ENCODE data around the gene METRN.

METRN gene

DNA sequence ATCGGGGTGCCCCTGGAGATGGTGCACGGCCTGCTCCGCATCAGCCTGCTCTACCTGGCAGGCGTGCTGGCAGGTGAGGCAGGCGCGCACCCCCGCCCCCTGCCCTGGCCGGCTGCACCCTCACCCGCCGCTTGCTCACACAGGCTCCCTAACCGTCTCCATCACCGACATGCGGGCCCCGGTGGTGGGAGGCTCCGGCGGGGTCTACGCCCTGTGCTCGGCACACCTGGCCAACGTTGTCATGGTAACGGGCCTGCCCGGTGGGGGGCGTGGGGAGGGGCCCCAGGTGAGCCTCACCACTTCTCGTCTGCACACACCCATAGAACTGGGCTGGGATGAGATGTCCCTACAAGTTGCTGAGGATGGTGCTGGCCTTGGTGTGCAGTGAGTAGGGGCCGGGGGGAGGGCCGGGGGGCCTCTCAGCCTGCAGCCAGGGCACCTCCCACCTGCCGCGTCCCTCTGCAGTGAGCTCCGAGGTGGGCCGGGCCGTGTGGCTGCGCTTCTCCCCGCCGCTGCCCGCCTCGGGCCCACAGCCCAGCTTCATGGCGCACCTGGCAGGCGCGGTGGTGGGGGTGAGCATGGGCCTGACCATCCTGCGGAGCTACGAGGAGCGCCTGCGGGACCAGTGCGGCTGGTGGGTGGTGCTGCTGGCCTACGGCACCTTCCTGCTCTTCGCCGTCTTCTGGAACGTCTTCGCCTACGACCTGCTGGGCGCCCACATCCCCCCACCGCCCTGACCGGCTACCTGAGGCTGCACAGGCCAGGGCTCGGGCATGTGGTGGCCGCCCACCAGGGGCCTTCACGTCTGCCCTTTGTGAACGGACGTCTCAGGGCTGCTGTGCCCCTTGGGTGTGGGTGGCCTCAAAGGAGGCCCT lies 37.4 kb upstream of the METRN start:
- no peak for DNase-seq (ENCODE audit: low spot score)

- no peak for DNase-seq (ENCODE audit: low spot score)
Measured at GRCh38 chr16:678209-678857, 36.6 kb upstream of the METRN start.

DNA sequence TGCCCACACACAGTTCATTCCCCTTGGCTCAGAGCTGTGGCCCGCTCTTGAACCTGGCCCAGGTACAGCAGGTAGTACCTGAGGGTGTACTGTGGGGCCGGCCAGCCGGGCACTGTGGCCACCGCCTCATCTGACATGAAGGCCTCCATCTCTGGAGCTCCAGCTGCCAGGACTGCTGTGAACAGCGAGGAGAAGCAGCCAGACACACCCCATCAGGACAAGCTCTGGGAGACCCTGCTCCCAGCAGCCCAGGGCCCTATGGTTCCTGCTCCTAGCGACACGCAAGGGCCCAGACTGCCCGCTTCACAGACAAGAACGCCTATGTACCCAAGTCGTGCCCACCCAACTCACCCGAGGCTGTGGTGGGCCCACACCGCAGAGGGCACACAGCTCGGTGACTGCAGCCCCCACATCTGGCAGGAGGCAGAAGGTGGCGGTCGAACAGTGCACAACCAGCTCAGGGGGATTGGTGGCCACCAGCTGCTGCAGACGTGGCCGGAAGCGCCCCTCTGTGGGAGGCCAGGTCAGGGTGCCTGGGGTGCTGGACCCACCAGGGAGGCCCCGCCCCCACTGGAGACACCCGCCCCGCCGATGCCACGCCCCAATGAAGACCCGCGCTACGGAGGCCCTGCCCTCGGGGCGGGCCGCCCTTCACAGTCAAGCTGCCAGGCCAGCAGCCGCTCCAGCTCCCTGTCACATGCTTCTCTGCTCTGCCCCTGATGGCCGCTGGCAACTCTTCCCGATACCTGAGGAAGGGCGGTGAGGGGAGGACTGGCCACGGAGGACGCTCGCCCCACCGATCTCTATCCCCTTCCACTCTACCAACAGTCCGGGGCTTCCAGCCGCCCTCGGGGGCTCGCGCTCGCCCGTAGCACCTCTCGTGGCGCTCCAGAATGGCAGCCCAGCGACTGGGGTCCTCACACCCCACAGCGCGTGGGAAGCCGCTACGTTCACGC lies 35.8 kb upstream of the METRN start:
- DNase-seq (ENCODE audit: low spot score): no peak

DNA sequence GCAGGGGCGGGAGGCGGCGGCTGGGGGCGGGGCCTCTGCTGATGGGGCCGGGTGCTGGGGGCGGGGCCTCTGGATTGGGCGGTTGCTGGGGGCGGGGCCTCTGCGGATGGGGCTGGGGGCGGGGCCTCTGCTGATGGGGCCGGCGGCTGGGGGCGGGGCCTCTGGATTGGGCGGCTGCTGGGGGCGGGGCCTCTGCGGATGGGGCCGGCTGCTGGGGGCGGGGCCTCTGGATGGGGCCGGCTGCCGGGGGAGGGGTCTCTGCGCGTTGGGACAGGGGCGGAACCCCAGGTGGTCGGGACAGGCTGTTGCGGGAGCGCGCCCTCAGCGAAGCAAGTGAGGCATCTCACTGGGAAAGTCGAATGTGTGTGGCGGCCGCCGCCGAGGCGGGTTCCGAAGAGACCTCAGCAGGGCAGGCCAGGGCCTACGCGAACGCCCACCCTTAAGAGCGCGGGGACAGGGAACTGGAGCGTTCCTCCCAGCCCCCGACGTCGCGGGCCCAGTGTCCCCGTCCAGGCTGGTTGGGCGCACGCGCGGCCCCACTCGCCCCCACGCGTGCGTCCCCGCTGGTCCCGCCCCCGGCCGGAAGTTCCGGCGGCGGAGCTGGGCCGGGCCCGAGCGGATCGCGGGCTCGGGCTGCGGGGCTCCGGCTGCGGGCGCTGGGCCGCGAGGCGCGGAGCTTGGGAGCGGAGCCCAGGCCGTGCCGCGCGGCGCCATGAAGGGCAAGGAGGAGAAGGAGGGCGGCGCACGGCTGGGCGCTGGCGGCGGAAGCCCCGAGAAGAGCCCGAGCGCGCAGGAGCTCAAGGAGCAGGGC lies 34.9 kb upstream of the METRN start, which contains the start of gene STUB1:
Gene STUB1 (plus strand): TSS at position 597 of the 811 bp plus-strand sequence. CDS start 116 bp downstream, at position 713.
- DNase-seq (ENCODE audit: low spot score): peak; percentile 96

DNA sequence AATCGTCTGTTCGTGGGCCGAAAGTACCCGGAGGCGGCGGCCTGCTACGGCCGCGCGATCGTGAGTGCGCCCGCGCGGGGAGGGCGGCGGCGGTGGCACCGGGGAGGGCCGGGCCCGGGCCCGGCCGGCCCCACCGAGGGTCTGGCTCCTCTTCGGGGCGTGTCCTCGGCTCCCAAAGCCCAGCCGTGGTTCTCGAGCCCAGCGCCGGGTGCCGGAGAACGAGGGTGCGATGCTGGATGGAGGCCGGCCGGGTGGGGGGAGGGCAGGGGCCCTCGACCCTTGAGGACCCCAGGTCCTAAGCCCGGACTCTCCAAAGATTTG lies 34.3 kb upstream of the METRN start:
- no peak for DNase-seq (ENCODE audit: low spot score)

- DNase-seq (ENCODE audit: low spot score): no peak
Measured at GRCh38 chr16:680967-681745, 33.8 kb upstream of the METRN start.

GRCh38 chr16:681746-682427 lies 33.0 kb upstream of the METRN start:
- no peak for DNase-seq (ENCODE audit: low spot score)

DNA sequence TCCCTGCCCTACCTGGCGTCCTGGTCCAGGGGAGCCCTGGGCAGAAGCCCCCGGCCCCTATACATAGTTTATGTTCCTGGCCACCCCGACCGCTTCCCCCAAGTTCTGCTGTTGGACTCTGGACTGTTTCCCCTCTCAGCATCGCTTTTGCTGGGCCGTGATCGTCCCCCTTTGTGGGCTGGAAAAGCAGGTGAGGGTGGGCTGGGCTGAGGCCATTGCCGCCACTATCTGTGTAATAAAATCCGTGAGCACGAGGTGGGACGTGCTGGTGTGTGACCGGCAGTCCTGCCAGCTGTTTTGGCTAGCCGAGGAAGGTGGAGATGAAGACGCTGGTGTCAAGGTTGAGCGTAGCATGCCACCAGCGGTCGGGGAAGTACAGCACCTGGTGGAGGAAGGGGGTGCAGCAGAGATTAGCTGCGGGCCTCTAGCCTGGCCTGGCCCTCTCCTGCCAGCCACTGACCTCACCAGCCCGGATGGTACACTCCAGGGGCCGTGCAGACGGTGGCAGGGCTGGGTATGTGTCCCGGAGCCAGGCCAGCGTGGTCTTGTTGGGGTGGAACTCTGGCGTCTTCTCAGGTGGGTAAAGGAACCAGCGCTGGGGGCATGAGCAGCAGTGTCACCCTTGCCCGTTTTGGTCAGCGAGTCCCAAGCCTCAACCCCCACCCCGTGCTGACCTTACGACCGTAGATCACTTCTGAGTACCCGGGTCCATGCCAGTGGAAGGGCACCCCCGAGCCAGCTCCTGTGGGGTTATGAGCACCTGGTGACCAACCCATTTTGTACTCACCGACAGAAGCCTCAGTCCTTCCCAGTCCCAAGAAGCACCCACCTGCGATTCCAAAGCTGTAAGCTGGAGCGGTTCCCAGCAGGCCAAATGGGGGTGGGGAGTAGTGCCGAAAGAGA lies 32.2 kb upstream of the METRN start:
- DNase-seq (ENCODE audit: low spot score): no peak

DNA sequence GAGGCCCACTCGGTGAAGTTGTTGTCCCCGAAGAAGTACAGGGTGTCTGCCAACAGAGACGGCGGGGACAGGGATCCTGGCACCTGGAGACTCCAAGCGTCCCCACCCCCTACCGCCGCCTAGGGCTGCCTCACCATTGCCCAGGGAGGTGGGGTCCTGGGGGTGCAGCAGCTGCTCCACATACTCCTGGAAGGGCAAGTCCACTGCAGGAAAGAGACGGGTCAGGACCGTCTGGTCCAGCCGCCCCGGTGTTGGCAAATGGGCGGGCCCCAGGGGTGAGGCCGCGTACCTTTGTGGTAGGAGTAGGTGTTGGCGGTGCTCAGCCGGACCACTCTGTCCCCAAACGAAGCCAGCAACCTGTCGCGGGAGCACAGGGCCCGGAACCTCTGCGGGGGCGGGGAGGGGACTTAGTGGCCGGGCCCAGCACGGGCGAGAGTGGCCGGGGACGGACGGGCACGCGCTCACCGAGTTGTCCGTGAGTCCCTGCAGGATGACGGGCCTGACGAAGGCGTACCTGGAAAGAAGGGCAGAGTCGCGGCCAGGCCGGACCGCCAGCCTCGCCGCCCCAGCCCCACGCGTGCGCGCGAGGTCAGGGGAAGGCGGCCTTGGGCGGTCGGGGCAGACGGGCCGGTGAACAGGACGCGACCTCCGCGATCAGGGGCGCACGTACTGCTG lies 31.4 kb upstream of the METRN start:
- DNase-seq (ENCODE audit: low spot score): no peak

- DNase-seq (ENCODE audit: low spot score): peak; percentile 98
Measured at GRCh38 chr16:684071-684794, 30.7 kb upstream of the METRN start, which contains the start of gene JMJD8. Gene JMJD8, minus strand, starts transcription at chr16:684334. Its CDS starts 15 bp downstream, at chr16:684319.

DNA sequence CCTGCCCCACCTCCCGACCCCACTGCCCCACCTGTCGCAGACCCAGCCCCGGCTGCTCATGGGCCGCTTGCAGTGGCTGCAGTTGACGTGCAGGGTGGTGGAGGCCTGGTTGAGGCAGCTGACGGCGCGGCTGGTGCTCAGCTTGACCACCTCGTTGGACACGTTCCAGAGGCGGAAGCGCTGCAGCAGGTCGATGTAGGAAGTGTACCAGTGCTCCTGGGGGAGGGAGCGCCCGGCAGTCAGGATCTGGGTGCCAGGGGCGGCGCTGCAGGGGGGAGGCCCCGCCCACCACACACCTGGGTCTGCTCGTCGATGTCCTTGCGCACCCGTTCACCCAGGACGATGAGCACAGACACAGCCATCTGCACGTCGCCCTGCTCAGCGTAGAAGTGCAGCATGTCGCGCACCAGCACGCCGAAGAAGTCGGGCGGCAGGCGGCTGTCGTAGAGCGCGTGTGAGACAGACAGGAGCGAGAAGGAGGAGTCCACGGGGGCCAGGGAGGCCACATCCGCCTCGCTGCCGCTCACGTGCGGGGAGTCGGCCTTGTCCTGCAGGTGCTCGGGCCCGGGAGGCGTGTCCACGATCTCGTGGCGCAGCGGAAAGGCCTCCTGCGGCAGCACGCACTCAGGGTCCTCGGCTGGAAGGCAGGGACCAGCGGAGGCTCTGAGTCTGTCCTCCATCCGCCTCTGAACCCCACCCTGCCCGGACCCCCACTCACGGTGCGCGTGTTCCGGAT lies 29.8 kb upstream of the METRN start:
- no peak for DNase-seq (ENCODE audit: low spot score)

- DNase-seq (ENCODE audit: low spot score): no peak
Measured at GRCh38 chr16:685967-686366, 29.0 kb upstream of the METRN start.

DNA sequence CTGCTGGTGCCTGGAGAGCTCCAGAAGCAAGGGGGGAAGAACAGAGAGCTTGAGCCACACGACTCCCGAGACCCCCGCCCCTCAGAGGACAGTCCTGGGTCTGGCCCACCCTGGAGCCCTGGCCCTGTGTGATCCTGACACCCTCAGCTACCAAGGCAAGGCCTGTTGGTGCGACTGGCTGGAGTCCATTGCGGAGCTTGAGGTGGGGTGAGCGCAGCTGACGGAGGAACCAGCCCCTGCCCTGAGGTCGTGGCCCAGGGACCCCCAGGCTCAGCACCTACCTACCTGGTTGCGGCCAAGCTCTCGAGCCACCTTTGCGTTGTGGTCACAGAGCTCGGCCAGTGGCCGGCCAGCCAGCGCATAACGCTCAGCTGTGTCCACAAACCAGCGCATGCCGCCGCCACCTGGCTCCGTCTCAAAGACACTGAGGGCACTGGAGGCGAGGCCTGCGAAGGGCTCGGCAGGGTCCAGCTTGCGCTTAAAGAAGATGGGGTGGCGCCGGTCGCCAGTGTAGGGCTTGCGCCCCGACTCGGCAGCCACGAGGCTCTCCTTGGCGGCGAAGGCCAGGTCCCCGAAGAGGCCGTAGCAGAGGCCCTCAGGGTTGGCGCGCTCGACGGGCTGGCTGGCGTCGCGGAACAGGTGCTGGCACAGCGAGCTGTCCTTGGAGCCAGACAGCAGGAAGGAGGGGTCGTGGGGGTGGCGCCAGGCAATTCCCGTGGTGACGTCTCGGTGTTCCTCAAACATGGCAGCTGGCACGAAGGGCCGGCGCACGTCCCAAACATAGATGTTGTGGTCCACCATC lies 28.3 kb upstream of the METRN start:
- DNase-seq (ENCODE audit: low spot score): no peak

DNA sequence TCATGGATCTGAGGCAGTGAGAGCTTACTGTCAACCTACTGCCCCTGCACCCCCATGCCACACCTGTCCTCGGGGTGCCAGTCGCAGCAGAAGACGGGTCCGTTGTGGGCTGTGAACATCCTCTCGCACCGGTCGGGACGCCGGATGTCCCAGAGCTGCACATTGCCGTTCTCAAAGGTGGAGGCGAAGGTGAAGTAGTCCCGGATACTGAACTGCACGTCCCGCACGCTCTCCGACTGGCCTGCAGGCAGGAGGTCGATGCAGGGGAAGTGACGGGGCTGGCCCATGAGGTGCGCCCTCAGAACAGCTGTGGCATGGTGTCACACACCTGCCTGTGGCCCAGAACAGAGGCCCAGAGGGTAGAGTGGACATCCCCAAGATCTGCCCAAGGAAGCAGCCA lies 27.4 kb upstream of the METRN start:
- DNase-seq (ENCODE audit: low spot score): no peak

DNA sequence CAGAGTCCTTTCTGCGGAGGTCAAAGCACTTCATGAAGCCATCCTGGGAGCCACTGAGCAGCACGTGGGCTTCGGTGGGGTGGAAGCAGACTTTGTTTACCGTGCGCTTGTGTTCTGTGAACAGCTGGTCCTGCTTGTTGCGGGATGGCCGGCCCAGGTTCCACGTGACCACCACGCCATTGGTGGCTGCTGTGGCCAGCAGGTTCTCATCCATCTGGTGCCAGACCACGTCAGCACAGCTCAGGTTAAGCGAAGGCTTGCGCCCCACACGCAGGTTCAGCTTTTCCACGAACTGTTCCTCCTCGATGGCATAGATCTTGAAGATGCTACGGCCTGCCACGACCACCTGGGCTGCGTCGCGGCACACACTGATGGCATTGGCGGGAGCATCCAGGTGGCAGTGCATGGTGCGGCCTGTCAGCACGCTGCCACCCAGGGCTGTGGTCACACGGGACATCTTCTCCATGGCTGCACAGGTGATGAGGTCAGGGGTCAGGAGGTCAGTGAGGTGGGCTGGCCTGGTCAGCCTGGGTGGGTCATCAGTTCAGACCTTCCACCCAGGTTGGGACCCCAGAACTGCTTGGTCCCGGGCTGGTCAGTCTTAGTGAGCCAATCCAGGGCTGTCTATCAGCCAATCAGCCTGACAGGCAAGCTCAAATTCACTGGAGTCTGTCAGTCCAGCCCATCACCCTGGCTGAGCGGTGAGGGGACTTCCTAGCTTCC lies 25.6 kb upstream of the METRN start:
- no peak for DNase-seq (ENCODE audit: low spot score)
